Measurements from ENCODE around the gene GSDME.

The GSDME gene

GRCh38 chr7:24769851-24770250 lies 12.6 kb upstream of the GSDME start:
- no peak for DNase-seq (ENCODE audit: low spot score)

GRCh38 chr7:24769014-24769830 lies 12.0 kb upstream of the GSDME start:
- no peak for DNase-seq (ENCODE audit: low spot score)

DNA sequence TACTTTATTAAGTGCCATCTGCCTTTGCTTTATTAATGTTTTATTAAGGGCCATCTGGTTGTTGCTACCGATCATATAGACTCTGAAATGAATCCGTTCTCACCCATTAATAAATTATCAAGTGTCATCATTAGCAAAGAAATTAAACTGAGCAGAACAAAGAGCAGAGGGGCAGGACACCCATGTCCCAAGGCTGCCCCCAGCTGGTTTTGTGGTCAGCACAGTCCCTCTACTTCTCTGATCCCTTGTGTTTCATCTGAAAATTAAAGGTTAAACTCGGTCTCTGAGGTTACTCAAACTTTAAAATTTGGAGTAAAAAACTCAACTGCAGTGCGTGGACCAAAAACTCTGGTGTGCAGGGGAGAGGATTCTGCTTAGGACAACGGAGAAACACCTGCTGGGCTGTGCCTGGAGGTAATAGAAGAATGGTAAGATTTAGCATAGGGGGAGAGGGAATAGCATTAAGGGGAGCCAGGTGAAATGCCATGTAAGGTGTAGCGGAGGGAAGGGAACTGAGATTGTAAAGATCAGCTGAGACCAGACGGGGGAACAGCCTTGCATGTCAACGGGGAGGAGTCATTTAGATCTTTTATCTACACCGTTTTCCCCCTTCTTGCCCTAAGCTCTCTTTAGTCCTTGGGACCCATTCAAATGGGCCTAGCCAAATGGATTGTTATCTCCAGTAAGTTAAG lies 10.8 kb upstream of the GSDME start:
- DNase-seq (ENCODE audit: low spot score): no peak

DNA sequence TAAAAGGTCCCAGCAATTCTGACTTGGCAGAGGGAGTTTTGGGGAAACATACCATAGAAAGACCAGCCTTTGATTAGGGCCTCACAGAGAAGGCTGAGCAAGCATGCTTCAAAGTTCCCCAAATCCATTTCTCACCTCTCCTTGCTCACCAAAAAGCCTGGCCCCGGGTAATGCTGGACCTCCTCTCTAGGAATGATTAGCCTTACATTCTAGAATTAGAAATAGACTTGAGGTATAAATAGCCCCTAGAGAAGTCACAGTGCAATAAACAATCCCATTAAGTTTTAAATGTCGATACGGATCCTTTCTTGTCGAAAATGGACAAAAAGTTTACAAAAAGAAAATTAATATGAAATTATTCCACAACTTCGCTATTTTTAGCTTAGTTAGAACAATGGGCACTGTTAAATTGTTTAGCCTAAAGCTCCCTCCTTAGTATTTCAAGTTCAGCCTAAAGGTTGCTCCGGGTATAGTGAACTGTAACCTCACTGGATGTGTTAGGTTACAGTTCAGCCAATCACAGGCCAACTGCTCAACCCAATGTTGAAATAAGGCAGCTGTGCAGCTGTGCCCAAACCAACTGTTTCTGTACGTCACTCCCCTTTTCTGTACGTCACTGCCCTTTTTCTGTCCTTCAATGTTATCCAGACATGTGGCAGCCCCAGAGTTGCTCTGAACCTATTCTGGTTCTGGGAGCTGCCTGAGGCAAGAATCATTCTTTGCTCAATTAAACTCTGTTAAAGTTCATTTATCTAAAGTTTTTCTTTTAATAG lies 7.9 kb upstream of the GSDME start:
- no peak for DNase-seq (ENCODE audit: low spot score)

DNA sequence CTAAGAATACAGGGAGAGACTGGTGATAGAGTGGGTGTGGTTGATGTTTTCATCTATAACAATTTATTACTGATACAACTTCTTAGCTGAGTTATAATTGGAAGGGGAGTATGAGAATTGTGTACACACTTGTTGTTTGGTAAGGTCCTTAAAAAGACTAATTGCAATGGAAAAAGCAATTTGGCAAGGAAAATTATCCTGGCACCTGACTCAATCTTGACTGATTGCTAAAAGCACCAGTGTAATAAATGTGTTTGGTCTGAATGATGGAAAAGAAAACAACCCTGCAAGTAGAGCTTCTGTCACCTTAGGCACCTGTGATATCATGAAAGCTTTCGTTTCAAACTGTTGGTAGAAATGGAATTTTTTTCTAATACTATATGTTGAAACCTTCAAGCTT lies 6.7 kb upstream of the GSDME start:
- DNase-seq (ENCODE audit: low spot score): no peak

GRCh38 chr7:24763303-24763901 lies 6.1 kb upstream of the GSDME start:
- DNase-seq (ENCODE audit: low spot score): no peak

DNA sequence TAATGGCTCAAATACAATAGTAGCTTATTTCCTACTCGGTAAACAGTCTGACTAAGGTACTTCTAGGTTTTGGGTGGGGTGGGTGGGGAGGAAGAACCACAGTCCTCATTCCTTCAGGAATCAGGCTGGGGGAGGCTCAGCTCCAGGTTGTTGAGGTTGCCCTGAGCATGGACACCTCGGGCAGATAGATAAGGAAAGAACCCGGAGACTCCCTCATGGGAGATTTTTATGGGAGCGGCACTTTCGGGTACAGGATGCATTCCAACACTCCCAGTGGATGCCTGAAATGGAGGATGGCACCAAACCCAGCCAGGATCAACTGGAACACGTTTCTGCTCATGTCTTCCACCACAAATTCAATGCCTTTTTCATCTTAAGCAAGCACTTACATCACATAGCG lies 5.5 kb upstream of the GSDME start:
- DNase-seq (ENCODE audit: low spot score): no peak

- DNase-seq (ENCODE audit: low spot score): no peak
Observed at GRCh38 chr7:24760968-24761367, 3.7 kb upstream of the GSDME start.

DNA sequence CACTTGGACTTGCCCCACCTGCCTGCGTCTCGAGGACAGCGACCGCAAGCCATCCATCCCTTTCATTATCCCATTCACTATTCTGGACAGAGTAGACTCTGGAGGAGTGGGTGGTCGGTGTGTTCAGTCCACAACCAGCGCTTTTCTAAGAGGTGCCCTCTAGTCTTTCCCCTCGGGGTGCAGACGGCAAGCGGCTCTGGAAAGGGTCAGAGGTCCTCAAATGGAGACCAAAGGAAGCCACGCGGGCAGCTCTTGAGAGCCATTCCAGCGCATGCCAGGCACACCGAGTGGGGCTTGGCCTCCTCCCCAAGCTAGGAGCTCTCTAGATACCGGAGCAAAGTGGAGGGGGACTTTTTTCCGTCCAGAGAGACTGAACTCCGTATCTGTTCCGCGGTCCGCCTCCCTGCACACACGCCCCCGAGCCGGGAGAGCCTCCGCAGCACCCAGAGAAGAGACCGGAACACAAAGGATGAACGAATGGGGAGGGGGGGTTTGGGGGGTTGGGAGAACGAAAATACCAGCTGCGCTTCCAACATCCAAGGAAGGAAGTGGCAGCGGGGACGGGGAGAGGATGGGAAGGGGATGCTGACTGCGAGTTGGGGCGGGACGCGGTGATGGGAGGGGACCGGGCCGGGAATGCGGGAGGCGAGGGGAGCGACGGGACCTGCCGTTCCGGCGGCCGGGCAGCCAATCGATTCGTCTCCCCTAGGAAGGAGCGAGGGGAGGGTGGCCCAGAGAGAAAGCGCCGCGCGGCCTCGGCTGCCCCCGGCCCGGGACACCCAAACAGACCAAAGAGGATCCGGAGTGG lies 515 bp downstream of the GSDME start:
- DNase-seq (ENCODE audit: low spot score): no peak

DNA sequence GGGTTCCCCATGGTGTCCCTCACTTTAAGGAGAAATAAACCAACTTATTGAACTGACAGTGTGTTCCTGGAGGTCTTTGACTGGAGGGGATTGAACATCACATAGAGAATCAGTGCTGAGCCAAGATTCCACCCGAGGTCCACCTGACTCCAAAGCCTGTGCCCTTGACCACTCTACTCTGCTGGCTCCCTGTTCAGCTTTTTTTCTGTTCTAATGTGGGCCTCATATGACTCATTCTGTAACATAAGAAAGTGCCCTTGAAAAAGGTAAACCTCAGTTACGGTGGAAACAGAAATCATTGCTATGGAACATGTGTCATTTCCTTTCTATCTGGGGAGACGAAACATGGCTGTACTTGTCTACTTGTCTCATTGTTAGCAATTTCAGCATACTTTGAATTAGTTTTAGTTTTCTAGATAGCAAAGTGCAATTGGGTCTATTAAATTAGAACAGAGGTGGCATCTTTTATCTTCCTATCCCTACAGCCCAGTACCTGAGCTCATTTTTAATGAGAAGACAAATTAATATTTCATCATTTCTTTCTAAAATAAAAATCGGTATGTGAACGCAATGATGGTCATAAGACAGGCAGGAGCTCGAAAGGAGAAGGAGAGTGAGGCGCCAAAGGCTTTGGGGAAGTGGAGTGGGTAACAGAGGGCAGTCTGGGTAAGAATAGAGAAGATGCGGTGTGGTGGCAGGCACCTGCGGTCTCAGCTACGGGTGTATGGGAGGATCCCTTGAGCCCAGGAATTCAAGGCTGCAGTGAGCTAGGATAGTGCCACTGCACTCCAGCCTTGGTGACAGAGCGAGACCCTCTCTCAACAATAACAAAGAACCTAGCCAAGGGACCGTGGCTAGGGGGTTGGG lies 1.5 kb downstream of the GSDME start:
- DNase-seq (ENCODE audit: low spot score): peak; percentile 25

DNA sequence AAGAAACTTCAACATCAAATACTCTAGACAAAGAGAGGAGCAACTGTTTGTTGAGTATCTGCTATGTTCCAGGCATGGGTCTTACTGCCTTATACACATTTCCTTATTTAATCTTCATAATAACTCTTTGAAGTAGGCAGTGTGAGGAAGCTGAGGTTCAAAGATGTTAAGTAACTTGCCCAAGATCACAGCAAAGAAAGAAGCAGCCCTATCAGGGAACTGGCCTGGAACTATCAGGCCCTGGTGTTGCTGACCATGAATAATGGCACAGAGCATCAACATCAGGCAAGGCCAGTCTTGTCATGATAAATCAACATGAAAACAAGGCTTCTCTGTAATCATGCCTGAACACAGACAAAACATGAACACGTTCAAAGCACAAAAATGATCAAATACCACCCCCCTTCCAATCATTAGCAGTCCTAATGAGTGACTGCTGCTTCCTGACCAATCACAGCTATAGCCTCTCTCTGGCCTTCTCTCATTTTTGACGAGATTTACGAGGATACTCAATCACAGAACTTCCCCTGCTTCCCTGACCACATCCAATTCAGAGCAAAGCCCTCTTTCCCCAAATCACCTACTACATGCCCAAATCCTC lies 2.3 kb downstream of the GSDME start:
- no peak for DNase-seq (ENCODE audit: low spot score)

- no peak for DNase-seq (ENCODE audit: low spot score)
Observed at GRCh38 chr7:24752073-24752800, 5.0 kb downstream of the GSDME start.

GRCh38 chr7:24751484-24751883 lies 5.8 kb downstream of the GSDME start:
- DNase-seq (ENCODE audit: low spot score): no peak

DNA sequence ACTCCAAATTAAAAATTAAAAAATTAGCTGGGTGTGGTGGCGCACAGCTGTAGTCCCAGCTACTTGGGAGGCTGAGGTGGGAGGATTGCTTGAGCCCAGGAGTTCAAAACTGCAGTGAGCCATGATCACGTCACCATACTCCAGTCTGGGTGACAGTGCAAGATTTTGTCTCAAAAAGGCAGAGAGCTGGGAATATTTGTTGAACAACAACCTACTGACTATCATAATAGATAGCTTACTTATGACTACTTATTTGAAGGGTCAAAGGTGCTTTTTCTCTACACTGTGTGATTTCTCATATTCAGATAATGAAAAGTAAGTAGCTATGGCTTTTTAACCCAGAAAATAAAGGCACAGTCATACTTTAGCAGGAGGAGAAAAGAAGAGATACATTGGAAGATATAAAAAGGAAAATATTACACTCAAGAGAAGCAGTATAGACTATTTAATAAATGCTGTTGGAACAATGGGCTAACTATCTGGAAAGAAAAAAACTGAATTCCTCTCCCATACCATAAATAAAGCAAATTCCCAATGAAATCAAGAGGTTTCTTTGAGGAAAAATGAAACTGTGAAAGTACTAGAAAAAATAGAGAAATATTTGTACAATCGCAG lies 6.7 kb downstream of the GSDME start:
- DNase-seq (ENCODE audit: low spot score): no peak

DNA sequence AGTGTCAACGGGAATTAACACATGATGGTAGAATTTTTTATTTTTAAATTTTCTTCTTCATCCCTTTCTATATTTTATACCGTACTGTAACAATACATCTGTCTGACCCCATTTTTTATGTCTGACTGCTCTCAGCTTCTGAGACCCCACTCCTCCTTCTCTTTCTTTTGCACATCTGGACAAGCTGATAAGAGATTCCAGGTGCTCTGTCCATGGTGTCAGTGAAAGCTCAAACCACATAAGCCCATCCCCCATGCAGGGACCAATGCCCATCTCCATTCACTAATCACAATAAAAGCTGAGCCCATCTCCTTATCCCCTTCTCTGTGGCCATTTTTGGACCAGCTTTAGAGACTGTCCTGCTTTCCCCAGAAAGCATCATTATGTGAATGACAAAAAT lies 8.7 kb downstream of the GSDME start:
- no peak for DNase-seq (ENCODE audit: low spot score)

DNA sequence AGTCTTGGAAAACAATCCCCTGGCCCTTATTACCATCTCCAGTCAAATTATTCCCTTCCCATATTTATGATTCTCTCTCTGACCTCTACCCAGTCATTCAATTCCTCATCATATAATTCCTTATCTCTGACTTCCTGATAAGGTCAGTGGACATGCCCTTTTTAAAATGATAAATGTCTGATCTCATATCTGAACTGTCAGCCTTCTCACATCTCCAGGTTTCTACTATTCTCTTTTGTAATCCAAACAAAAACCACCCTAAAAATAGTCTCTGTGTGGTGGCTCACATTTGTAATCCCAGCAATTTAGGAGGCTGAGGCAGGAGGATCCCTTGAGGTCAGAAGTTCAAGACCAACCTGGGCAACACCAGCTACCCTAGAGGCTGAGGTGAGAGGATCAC lies 11.9 kb downstream of the GSDME start:
- DNase-seq (ENCODE audit: low spot score): no peak

- DNase-seq (ENCODE audit: low spot score): no peak
Observed at GRCh38 chr7:24743471-24743870, 13.8 kb downstream of the GSDME start.

- no peak for DNase-seq (ENCODE audit: low spot score)
Observed at GRCh38 chr7:24742506-24743162, 14.6 kb downstream of the GSDME start.
